ENCODE measurements around the gene RETN. TPM values are rescaled to one million over a fixed set of nuclear protein-coding genes. Genes with fewer than 3 reads are reported as not detected.

RETN gene
- total and polyA plus RNA-seq, 2 donors (not counting 3 experiments of a cell fraction or from before 2014, with no cell fraction given): not detected

- Histone ChIP-seq H3K4me2 (ENCODE audit: insufficient read depth, low read length) (no peak overlapping the region), H3K4me3 (replicated peaks in 1 of 3; ENCODE audit: insufficient read depth in 1 of 3, low read depth in 1 of 3, low read length in 3 of 3) (no peak overlapping the region), H3K27me3 (ENCODE audit: control insufficient read depth in 2 of 2, insufficient read depth in 2 of 2, low read length in 2 of 2) (no peaks in the 10 kb centered on the region), H4K20me1 (replicated peaks; ENCODE audit: control insufficient read depth, extremely low read depth, insufficient read depth, low read length) (no peaks in the 10 kb centered on the region), H3K79me2 (ENCODE audit: control insufficient read depth, insufficient read depth, low read length) (no peaks in the 10 kb centered on the region), H3K9me3 (replicated peaks; ENCODE audit: control insufficient read depth, insufficient read depth, low read length) (no peaks in the 10 kb centered on the region), H3K9me1 (replicated peaks; ENCODE audit: control insufficient read depth, extremely low read depth, insufficient read depth, low read length) (no peaks in the 10 kb centered on the region), H3K4me1 (ENCODE audit: control insufficient read depth, extremely low read depth, insufficient read depth, low read length) (no peaks in the 10 kb centered on the region), H3K36me3 (ENCODE audit: control insufficient read depth in 2 of 2, extremely low read depth in 1 of 2, insufficient read depth in 2 of 2, low read length in 2 of 2) (no peaks in the 10 kb centered on the region), H2AFZ (ENCODE audit: low read depth, low read length) (no peak overlapping the region), H3K9ac (replicated peaks; ENCODE audit: extremely low read depth, insufficient read depth, low read length) (no peak overlapping the region), H3K27ac (ENCODE audit: insufficient read depth, low read depth, low read length) (no peak overlapping the region)
- CTCF ChIA-PET: no interaction called here
- no TSS peak for BruUV-seq (replicated peaks)
- intact Hi-C loops (cut with micrococcal nuclease) (no loop called here), dilution Hi-C loops (cut with MboI; ENCODE audit: extremely low pct_ligation_motif_present, low sequenced_read_pairs) (no loop called here)
- DNase-seq (ENCODE audit: low read depth, low spot score): no peak
- POLR2A ChIA-PET: no interaction called here
- TF ChIP-seq POLR2A (IDR thresholded peaks at IDR 0.05; ENCODE audit: low read depth, low read length): no peak
- TF ChIP-seq JUN (IDR thresholded peaks at IDR 0.05; ENCODE audit: borderline replicate concordance, insufficient read depth, insufficient read length, low read depth): no peak
- no peak for TF ChIP-seq POLR2AphosphoS5 (IDR thresholded peaks at IDR 0.05; ENCODE audit: insufficient read depth, low read depth, low read length)
- no peak for TF ChIP-seq GATA2 (IDR thresholded peaks at IDR 0.05; ENCODE audit: insufficient read depth, insufficient read length, low read depth, low read length)
- TF ChIP-seq, protein P1, sequence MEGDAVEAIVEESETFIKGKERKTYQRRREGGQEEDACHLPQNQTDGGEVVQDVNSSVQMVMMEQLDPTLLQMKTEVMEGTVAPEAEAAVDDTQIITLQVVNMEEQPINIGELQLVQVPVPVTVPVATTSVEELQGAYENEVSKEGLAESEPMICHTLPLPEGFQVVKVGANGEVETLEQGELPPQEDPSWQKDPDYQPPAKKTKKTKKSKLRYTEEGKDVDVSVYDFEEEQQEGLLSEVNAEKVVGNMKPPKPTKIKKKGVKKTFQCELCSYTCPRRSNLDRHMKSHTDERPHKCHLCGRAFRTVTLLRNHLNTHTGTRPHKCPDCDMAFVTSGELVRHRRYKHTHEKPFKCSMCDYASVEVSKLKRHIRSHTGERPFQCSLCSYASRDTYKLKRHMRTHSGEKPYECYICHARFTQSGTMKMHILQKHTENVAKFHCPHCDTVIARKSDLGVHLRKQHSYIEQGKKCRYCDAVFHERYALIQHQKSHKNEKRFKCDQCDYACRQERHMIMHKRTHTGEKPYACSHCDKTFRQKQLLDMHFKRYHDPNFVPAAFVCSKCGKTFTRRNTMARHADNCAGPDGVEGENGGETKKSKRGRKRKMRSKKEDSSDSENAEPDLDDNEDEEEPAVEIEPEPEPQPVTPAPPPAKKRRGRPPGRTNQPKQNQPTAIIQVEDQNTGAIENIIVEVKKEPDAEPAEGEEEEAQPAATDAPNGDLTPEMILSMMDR (IDR thresholded peaks at IDR 0.05; ENCODE audit: extremely low read depth in 1 of 2, insufficient read depth in 1 of 2, low read depth in 1 of 2, low read length in 2 of 2): no peak
- FAIRE-seq: no peak
Measured at GRCh38 chr19:7706955-7707456, 38.2 kb downstream of the RETN start.

GRCh38 chr19:7709932-7710460 is 41.1 kb downstream of the RETN start:
- DNase-seq (ENCODE audit: low read depth, low spot score): no peak
- Histone ChIP-seq H2AFZ (ENCODE audit: low read depth, low read length) (no peak overlapping the region), H3K9ac (replicated peaks; ENCODE audit: extremely low read depth, insufficient read depth, low read length) (no peak overlapping the region), H3K4me3 (replicated peaks in 1 of 3; ENCODE audit: insufficient read depth in 1 of 3, low read depth in 1 of 3, low read length in 3 of 3) (no peak overlapping the region), H3K27me3 (ENCODE audit: control insufficient read depth in 2 of 2, insufficient read depth in 2 of 2, low read length in 2 of 2) (no peaks in the 10 kb centered on the region), H3K4me1 (ENCODE audit: control insufficient read depth, extremely low read depth, insufficient read depth, low read length) (no peaks in the 10 kb centered on the region), H3K9me1 (replicated peaks; ENCODE audit: control insufficient read depth, extremely low read depth, insufficient read depth, low read length) (no peaks in the 10 kb centered on the region), H4K20me1 (replicated peaks; ENCODE audit: control insufficient read depth, extremely low read depth, insufficient read depth, low read length) (no peaks in the 10 kb centered on the region), H3K4me2 (ENCODE audit: insufficient read depth, low read length) (no peak overlapping the region), H3K9me3 (replicated peaks; ENCODE audit: control insufficient read depth, insufficient read depth, low read length) (no peaks in the 10 kb centered on the region), H3K27ac (ENCODE audit: insufficient read depth, low read depth, low read length) (no peak overlapping the region), H3K36me3 (ENCODE audit: control insufficient read depth in 2 of 2, extremely low read depth in 1 of 2, insufficient read depth in 2 of 2, low read length in 2 of 2) (no peaks in the 10 kb centered on the region), H3K79me2 (ENCODE audit: control insufficient read depth, insufficient read depth, low read length) (no peaks in the 10 kb centered on the region)
- TF ChIP-seq MAX (IDR thresholded peaks at IDR 0.05; ENCODE audit: insufficient read depth, insufficient read length) (no peak), POLR2AphosphoS5 (IDR thresholded peaks at IDR 0.05; ENCODE audit: insufficient read depth, low read depth, low read length) (no peak), MYC (IDR thresholded peaks at IDR 0.05; ENCODE audit: low read depth, low read length) (no peak), FOS (IDR thresholded peaks at IDR 0.05; ENCODE audit: borderline replicate concordance, insufficient read depth, low read length) (no peak), EZH2 (IDR thresholded peaks at IDR 0.05; ENCODE audit: borderline replicate concordance, low read depth, low read length, severe bottlenecking) (no peak), GATA2 (IDR thresholded peaks at IDR 0.05; ENCODE audit: insufficient read depth, insufficient read length, low read depth, low read length) (no peak), POLR2A (IDR thresholded peaks at IDR 0.05; ENCODE audit: low read depth, low read length) (no peak), JUN (IDR thresholded peaks at IDR 0.05; ENCODE audit: borderline replicate concordance, insufficient read depth, insufficient read length, low read depth) (no peak)
- TF ChIP-seq, protein P1 (IDR thresholded peaks at IDR 0.05; ENCODE audit: extremely low read depth in 1 of 2, insufficient read depth in 1 of 2, low read depth in 1 of 2, low read length in 2 of 2): no peak
- ChIA-PET CTCF (interaction anchor here (1.5 kb wide), 1 partner anchor 9 kb away, joined by 5 read pairs; no protein-coding TSS in a partner anchor), POLR2A (no interaction called here)
- no TSS peak for BruUV-seq (replicated peaks)
- dilution Hi-C loops (cut with MboI; ENCODE audit: extremely low pct_ligation_motif_present, low sequenced_read_pairs): no loop called here
- intact Hi-C loops (cut with micrococcal nuclease): no loop called here
- FAIRE-seq: no peak

Data from endothelial cell of umbilical vein (primary cell).